ENCODE results near the gene PPARGC1A.

DNA sequence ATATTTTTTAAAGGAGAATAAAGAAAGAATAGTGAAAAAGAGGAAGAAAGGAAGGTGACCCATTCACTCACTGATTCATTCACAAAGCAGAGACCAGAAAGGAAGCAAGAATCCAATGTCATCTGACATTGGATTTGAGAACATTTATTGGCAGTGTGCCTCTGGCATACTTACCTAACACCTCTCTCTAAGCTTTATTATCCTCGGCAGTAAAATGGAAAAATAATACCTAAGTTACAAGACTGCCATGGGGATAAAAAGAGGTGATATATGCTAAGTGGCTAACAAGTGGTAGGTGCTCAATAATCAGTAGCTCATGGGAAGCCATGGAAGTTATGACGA is 41.6 kb upstream of the PPARGC1A start:
- TF ChIP-seq, protein P1, sequence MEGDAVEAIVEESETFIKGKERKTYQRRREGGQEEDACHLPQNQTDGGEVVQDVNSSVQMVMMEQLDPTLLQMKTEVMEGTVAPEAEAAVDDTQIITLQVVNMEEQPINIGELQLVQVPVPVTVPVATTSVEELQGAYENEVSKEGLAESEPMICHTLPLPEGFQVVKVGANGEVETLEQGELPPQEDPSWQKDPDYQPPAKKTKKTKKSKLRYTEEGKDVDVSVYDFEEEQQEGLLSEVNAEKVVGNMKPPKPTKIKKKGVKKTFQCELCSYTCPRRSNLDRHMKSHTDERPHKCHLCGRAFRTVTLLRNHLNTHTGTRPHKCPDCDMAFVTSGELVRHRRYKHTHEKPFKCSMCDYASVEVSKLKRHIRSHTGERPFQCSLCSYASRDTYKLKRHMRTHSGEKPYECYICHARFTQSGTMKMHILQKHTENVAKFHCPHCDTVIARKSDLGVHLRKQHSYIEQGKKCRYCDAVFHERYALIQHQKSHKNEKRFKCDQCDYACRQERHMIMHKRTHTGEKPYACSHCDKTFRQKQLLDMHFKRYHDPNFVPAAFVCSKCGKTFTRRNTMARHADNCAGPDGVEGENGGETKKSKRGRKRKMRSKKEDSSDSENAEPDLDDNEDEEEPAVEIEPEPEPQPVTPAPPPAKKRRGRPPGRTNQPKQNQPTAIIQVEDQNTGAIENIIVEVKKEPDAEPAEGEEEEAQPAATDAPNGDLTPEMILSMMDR (IDR thresholded peaks at IDR 0.05; ENCODE audit: poor library complexity) = no peak
- no peak for TF ChIP-seq EZH2 (IDR thresholded peaks at IDR 0.05; ENCODE audit: borderline replicate concordance)
- no peak for TF ChIP-seq EZH2phosphoT487 (IDR thresholded peaks at IDR 0.05; ENCODE audit: low read depth, severe bottlenecking, unreplicated experiment)
